RPMI8226 (cell line): ENCODE data around the gene TTC31.
"Not testable (repeated sequence)": the region's sequence is repeated elsewhere in the genome, so short reads cannot be mapped to it uniquely, and the experiment has no call there.

ENCODE experiments used
- DNase-seq: peaks from one replicate; pipeline ENCODE4 v3.0.0-alpha.2; 2015

TTC31 gene

GRCh38 chr2:74457549-74458131 is 25.2 kb upstream of the TTC31 start:
- DNase-seq = peak; percentile 74

- peak; percentile 99 for DNase-seq
Measured at GRCh38 chr2:74458132-74458937, 24.5 kb upstream of the TTC31 start, which contains the start of gene WBP1. Gene WBP1 (plus strand): TSS chr2:74458438. CDS start chr2:74458603, 165 bp downstream.

DNA sequence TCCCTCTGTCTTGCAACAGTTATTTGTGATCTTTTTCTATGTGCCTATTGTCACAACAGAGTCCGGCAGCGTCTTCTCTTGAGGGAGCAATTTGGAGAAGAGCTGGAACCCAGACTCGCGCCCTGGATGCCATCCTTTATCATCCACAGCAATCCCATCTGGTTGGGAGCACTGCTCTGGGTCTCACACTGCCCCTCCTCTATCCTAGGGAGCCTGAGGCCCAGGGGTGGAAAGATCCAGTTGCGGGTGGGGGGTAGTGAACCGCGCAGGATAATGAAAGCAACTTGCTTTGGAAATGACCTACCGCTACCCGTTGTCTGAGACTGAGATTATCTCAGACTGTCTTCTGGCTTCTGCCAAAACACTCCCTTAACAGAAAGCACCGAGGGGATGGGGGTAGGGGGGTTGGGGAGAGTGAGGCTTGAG is 23.9 kb upstream of the TTC31 start:
- no peak for DNase-seq

- not testable (repeated sequence) for DNase-seq
Measured at GRCh38 chr2:74459503-74460118, 23.3 kb upstream of the TTC31 start.

DNA sequence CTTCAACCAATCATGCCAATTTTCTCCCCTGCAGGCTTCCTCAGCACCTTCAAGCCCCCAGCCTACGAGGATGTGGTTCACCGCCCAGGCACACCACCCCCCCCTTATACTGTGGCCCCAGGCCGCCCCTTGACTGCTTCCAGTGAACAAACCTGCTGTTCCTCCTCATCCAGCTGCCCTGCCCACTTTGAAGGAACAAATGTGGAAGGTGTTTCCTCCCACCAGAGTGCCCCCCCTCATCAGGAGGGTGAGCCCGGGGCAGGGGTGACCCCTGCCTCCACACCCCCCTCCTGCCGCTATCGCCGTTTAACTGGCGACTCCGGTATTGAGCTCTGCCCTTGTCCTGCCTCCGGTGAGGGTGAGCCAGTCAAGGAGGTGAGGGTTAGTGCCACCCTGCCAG is 22.7 kb upstream of the TTC31 start:
- DNase-seq = not testable (repeated sequence)

- DNase-seq = no peak
Measured at GRCh38 chr2:74461187-74462053, 21.5 kb upstream of the TTC31 start.

DNA sequence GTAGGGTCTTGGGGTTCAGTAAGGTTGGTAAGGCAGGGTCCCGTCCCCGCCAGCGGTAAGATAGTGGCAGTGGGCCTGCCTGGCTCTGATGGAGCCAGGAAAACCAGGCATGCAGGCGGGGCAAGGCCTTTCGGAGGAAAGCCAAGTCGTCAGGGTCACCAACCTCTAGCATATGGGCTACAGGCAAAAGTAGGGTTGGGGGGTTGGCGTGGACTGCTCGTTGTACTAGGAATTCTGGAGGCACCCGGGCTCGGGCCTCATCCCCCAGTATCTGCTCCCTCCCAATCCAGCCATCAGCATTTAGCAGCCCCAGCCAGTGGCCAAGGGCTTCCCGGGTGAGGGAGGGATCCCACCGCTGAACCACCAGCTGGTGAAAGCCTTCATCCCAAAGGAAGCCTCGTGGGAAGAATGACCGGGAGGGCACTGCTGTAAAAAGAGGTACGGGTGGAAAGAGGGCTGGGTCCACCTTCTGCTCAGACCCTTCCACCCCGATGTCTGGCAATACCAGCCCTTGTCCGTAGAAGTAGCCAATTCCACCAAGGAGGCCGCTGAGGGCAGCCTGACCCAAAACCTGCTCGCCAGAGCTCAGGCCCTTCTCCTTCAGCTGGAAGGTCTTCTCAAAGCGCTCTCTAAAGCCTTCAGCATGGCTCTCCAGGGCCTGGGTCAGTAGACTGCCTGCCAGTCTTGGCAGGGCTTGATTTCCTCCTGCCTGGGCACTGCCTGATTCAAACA is 20.7 kb upstream of the TTC31 start:
- DNase-seq = peak; percentile 0

DNA sequence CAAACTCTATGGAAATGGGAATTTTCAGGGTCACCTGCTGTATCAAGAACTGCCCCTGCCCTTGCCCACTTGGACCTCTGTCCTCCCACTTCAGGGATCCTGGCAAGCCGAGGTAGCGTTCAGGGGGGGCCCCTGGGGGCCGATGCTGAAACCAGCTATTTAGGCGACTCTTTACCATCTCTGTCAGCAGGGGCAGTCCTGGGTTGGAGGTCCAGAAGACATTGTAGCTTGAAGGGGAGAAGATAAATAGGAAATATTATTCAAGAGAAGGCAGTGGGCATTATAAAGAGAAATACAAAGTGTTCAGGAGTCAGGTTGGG is 20.1 kb upstream of the TTC31 start:
- no peak for DNase-seq

DNA sequence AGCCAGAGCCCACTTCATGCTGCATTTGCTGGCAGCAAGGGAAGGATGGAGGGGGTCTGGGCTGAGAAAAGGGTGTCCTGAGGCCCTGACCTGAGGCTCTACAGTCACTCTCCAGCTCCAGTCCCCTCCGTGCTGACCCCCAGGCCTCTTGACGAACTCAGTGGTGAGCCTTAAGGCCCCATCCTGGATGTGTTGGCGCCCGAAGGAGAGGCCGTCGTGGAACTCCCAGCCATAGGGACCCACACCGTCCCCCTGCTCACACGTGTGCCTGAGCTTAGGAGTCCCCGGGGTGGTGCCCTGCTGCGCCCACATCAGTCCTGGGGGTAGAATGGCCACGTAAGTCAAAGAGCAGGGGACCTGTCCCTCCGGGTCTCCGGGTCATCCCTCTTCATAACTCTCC is 18.5 kb upstream of the TTC31 start:
- no peak for DNase-seq

DNA sequence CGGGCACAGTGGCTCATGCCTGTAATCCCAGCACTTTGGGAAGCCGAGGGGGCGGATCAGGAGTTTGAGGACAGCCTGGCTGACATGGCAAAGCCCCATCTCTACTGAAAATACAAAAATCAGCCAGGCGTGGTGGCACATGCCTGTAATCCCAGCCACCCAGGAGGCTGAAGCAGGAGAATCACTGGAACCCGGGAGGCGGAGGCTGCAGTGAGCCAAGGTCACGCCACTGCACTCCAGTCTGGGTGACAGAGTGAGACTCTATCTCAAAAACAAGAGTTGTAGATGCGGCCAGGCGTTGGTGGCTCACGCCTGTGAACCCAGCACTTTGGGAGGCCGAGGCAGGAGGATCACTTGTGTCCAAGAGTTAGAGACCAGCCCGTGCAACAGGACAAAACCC is 12.1 kb upstream of the TTC31 start:
- not testable (repeated sequence) for DNase-seq

DNA sequence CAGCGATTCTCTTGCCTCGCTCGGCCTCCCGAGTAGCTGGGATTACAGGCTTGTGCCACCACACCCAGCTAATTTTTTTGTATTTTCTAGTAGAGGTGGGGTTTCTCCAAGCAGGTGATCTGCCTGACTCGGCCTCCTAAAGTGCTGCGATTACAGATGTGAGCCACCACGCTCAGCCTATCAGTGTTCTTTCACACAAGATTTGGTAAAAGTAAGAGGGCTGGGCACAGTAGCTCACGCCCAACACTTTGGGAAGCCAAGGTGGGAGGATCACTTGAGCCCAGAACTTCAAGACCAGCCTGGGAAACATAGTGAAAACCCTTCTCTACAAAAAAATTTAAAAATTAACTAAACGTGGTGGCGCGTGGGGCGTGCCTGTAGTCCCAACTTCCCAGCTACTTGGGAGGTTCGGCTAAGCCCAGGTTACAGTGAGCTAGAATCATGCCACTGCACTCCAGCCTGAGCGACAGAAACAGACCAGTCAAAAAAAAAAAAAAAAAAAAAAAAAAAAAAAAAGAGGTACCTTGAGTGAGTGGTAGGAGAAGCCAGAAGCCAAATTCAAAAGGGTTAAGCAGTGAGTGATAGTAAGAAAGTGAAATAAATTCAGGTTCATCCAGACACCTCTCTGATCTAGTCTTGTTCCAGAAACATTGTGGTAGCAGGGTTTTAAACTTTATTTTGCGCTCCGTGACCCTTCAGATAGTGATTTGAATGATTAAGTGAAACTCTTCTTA is 11.4 kb upstream of the TTC31 start:
- DNase-seq = peak; percentile 1

- peak; percentile 98 for DNase-seq
Measured at GRCh38 chr2:74472086-74472944, 10.6 kb upstream of the TTC31 start, which contains the start of gene MRPL53. Gene MRPL53 (minus strand): TSS chr2:74472680. CDS start chr2:74472660, 20 bp downstream.

GRCh38 chr2:74472945-74473258 is 10.0 kb upstream of the TTC31 start:
- DNase-seq = no peak

GRCh38 chr2:74474481-74474880 is 8.4 kb upstream of the TTC31 start:
- DNase-seq = no peak

- no peak for DNase-seq
Measured at GRCh38 chr2:74474899-74475298, 8.0 kb upstream of the TTC31 start.

- DNase-seq = no peak
Measured at GRCh38 chr2:74481431-74481830, 1.4 kb upstream of the TTC31 start.

- peak; percentile 68 for DNase-seq
Measured at GRCh38 chr2:74481961-74482800, 700 bp upstream of the TTC31 start.

DNA sequence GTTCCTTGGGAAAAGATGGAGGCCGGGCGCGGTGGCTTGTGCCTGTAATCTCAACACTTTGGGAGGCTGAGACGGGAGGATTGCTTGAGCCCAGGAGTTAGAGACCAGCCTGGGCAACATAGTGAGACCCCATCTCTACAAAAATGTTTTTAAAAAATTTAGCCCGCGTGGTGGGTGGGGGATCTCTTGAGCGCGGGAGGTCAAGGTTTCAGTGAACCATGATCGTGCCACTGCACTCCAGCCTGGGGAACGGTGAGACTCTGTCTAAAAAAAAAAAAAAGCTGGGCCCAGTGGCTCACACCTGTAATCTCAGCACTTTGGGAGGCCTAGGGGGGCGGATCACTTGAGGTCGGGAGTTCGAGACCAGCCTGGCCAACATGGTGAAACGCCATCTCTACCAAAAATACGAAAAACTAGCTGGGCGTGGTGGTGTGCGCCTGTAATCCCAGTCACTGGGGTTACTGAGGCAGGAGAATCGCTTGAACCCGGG is 839 bp downstream of the TTC31 start:
- DNase-seq = not testable (repeated sequence)

DNA sequence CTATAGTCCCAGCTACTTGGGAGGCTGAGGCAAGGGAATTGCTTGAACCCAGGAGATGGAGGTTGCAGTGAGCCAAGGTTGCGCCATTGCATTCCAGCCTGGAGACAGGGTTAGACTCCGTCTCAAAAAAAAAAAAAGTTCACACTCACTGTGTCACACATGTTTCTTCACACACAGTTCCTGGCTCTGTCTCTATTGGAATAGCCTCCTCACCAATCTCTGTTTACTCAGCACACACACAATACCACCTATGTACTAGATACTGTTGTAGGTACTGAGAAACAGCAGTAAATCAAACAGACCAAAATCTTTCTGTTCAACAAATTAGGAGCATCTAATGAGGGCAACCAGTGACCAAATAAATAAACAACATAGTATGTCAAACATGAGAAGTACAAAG is 3.3 kb downstream of the TTC31 start:
- no peak for DNase-seq
